Epithelial cell of umbilical artery (primary cell): ENCODE data around the gene C6orf15. TPM values are rescaled to one million over a fixed set of nuclear protein-coding genes. Genes with fewer than 3 reads are reported as not detected.

Source experiments
- total RNA-seq: library from RNA; depleted of rRNA; stranded (reverse); fragments of >200 nt; gene quantifications from 2 replicates; pipeline ENCODE4 v1.2.3, GENCODE V29; 2014

C6orf15 gene
- not detected in 2 replicates for total RNA-seq

GRCh38 chr6:31112478-31112877 lies at the start of gene C6orf15:
C6orf15 (minus strand) TSS chr6:31112575; CDS start chr6:31112555, 20 bp downstream.

GRCh38 chr6:31158140-31158862 lies 45.9 kb upstream of the C6orf15 start, which contains the start of gene TCF19:
TCF19 (plus strand) TSS chr6:31158589; CDS start chr6:31159470, 881 bp downstream.

GRCh38 chr6:31157513-31158139 lies 45.3 kb upstream of the C6orf15 start, which contains the start of gene CCHCR1:
CCHCR1 (minus strand) TSS chr6:31157802; CDS start chr6:31157600, 202 bp downstream.

GRCh38 chr6:31138982-31139381 lies 26.6 kb upstream of the C6orf15 start, which contains the start of gene PSORS1C2:
PSORS1C2 (minus strand) TSS chr6:31139066; CDS start chr6:31139026, 40 bp downstream.

GRCh38 chr6:31120151-31120915 lies 8.0 kb upstream of the C6orf15 start, which contains the start of gene CDSN:
CDSN (minus strand) TSS chr6:31120446; CDS start chr6:31120419, 27 bp downstream.

GRCh38 chr6:31114541-31114878 lies 2.1 kb upstream of the C6orf15 start, which contains the start of gene PSORS1C1:
PSORS1C1 (plus strand) TSS chr6:31114800; CDS start chr6:31129633, 14,833 bp downstream.

Other genes with a start within 250 kb of the C6orf15 start
- 8.1 and 8.8 TPM in 2 replicates for gene DDR1, start 228.1 kb downstream of the C6orf15 start, total RNA-seq
- 10.1 and 16.3 TPM in 2 replicates for gene GTF2H4, start 204.4 kb downstream of the C6orf15 start, total RNA-seq
- 15.9 and 27.8 TPM in 2 replicates for gene VARS2, start 198.3 kb downstream of the C6orf15 start, total RNA-seq
- not detected in 2 replicates for gene SFTA2, start 180.4 kb downstream of the C6orf15 start, total RNA-seq
- gene MUCL3, start 171.6 kb downstream of the C6orf15 start, total RNA-seq, result not detected in 2 replicates
- not detected in 2 replicates for gene MUC21, start 128.9 kb downstream of the C6orf15 start, total RNA-seq
- gene MUC22, start 102.1 kb downstream of the C6orf15 start, total RNA-seq, result not detected in 2 replicates
- 1.3 and 3.3 TPM in 2 replicates for gene PSORS1C1, start 2.2 kb upstream of the C6orf15 start, total RNA-seq
- not detected in 2 replicates for gene CDSN, start 7.9 kb upstream of the C6orf15 start, total RNA-seq
- gene PSORS1C2, start 26.5 kb upstream of the C6orf15 start, total RNA-seq, result not detected in 2 replicates
- 12.3 and 17.3 TPM in 2 replicates for gene CCHCR1, start 45.2 kb upstream of the C6orf15 start, total RNA-seq
- gene TCF19, start 46.0 kb upstream of the C6orf15 start, total RNA-seq, result 15.6 and 24.5 TPM in 2 replicates
- gene POU5F1, start 58.1 kb upstream of the C6orf15 start, total RNA-seq, result not detected in 2 replicates
- 58.1 and 142 TPM in 2 replicates for gene HLA-C, start 159.5 kb upstream of the C6orf15 start, total RNA-seq
- 42.2 and 164 TPM in 2 replicates for gene HLA-B, start 244.6 kb upstream of the C6orf15 start, total RNA-seq